Neural progenitor cell (in vitro differentiated cells): ENCODE results near the gene PLCL1.

ENCODE experiments used
- EZH2 ChIP-seq: fragments of 200-600 bp; sonication (generic); IDR thresholded peaks from 2 replicates; pipeline ENCODE4 v1.6.1; 2017; ENCODE audit warnings: antibody characterized with exemption, mild to moderate bottlenecking, moderate library complexity
- EZH2phosphoT487 ChIP-seq: fragments of 200-600 bp; sonication (generic); IDR thresholded peaks from 2 replicates; pipeline ENCODE4 v1.6.1; 2017; ENCODE audit warnings: antibody characterized with exemption
- TF ChIP-seq, protein P1 (sequence below): fragments of 200-600 bp; sonication (generic); IDR thresholded peaks from 2 replicates; pipeline ENCODE4 v1.5.1; 2017; ENCODE audit warnings: antibody characterized with exemption, mild to moderate bottlenecking

DNA sequence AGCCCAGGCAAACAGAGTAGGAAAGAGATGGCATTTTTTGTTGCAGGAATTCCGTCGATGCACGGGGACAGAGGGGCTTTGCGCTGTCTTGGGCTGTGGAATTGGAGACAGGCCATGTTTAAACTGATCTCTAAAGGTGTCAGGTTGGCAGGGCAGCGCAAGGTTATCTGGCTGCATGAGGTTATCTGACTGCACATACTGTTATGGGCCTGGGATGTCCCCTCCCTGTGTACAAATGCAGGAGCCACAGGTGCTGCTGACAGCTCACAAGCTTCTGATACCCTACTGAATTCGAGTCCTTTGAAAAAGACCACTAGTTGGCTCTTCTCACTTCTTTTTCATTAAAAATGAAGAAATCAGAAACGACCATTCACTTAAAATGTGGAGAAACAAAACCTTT lies 255.4 kb downstream of the PLCL1 start:
- TF ChIP-seq EZH2phosphoT487 = no peak
- TF ChIP-seq, protein P1, sequence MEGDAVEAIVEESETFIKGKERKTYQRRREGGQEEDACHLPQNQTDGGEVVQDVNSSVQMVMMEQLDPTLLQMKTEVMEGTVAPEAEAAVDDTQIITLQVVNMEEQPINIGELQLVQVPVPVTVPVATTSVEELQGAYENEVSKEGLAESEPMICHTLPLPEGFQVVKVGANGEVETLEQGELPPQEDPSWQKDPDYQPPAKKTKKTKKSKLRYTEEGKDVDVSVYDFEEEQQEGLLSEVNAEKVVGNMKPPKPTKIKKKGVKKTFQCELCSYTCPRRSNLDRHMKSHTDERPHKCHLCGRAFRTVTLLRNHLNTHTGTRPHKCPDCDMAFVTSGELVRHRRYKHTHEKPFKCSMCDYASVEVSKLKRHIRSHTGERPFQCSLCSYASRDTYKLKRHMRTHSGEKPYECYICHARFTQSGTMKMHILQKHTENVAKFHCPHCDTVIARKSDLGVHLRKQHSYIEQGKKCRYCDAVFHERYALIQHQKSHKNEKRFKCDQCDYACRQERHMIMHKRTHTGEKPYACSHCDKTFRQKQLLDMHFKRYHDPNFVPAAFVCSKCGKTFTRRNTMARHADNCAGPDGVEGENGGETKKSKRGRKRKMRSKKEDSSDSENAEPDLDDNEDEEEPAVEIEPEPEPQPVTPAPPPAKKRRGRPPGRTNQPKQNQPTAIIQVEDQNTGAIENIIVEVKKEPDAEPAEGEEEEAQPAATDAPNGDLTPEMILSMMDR = no peak
- TF ChIP-seq EZH2 = no peak
